OCI-LY7 (cell line): Measurements from ENCODE around the gene NDEL1. TPM values are rescaled to one million over a fixed set of nuclear protein-coding genes. Genes with fewer than 3 reads are reported as not detected.

Source experiments
- BruUV-seq: library from RNA; stranded (reverse); fragments of 400-500 nt; replicated peaks from 2 replicates; lab custom pipeline; 2021; lab: Mats Ljungman, UMichigan
- CTCF ChIA-PET: fragments of 300-600 bp; sonication (Branson Sonifier 250); formaldehyde crosslinking; loops from one replicate; lab custom pipeline; 2022; ENCODE audit warnings: antibody characterized with exemption; ENCODE audit not compliant: unreplicated experiment; lab: Charles Lee
- POLR2A ChIA-PET: fragments of 300-600 bp; sonication (Branson Sonifier 250); formaldehyde crosslinking; loops from one replicate; lab custom pipeline; 2022; ENCODE audit warnings: antibody characterized with exemption; lab: Charles Lee
- DNase-seq: peaks from one replicate; pipeline ENCODE4 v3.0.0-alpha.2; 2015; ENCODE audit warnings: low spot score
- H2AFZ ChIP-seq: fragments of 200-600 bp; sonication (generic), shearing (Covaris generic); 2 replicates; pipeline ENCODE4 v1.6.1; 2014; ENCODE audit warnings: mild to moderate bottlenecking, antibody characterized with exemption, low read length, moderate library complexity
- H3K27ac ChIP-seq: fragments of 200-600 bp; sonication (generic); 2 replicates; pipeline ENCODE4 v1.5.1; 2014; ENCODE audit warnings: mixed run types, low read depth, mild to moderate bottlenecking, moderate library complexity, low read length, inconsistent platforms; ENCODE audit not compliant: poor library complexity, severe bottlenecking
- H3K36me3 ChIP-seq: fragments of 200-600 bp; sonication (generic); 2 replicates; pipeline ENCODE4 v1.6.1; 2014; ENCODE audit warnings: mild to moderate bottlenecking, antibody characterized with exemption, low read length, moderate library complexity, mixed read lengths; ENCODE audit not compliant: insufficient read depth
- H3K4me1 ChIP-seq: fragments of 200-600 bp; sonication (generic); 2 replicates; pipeline ENCODE4 v1.5.1; 2014; ENCODE audit warnings: mild to moderate bottlenecking, low read length; ENCODE audit not compliant: insufficient read depth, poor library complexity, severe bottlenecking
- H3K4me2 ChIP-seq: fragments of 200-600 bp; sonication (generic); 2 replicates; pipeline ENCODE4 v1.6.1; 2014; ENCODE audit warnings: mild to moderate bottlenecking, low read length
- H3K4me3 ChIP-seq: fragments of 200-600 bp; sonication (generic); 2 replicates; pipeline ENCODE4 v1.5.1; 2014; ENCODE audit warnings: mild to moderate bottlenecking, low read depth, low read length; ENCODE audit not compliant: poor library complexity, severe bottlenecking
- H3K79me2 ChIP-seq: fragments of 200-600 bp; sonication (generic); 2 replicates; pipeline ENCODE4 v1.6.1; 2016; ENCODE audit warnings: low read depth, mild to moderate bottlenecking, low read length, moderate library complexity, mixed read lengths; ENCODE audit not compliant: insufficient read depth
- H3K9me2 ChIP-seq: fragments of 200-600 bp; sonication (generic); 2 replicates; pipeline ENCODE4 v1.6.1; 2016; ENCODE audit warnings: mild to moderate bottlenecking, low read length, mixed read lengths; ENCODE audit not compliant: insufficient read depth
- H3K9me3 ChIP-seq: fragments of 200-600 bp; sonication (generic); 2 replicates; pipeline ENCODE4 v1.6.1; 2014; ENCODE audit warnings: mild to moderate bottlenecking, mixed run types, low read length, mixed read lengths
- H4K20me1 ChIP-seq: fragments of 200-600 bp; sonication (generic); 2 replicates; pipeline ENCODE4 v1.6.1; 2014; ENCODE audit warnings: mild to moderate bottlenecking, antibody characterized with exemption, low read length, moderate library complexity, mixed read lengths; ENCODE audit not compliant: insufficient read depth
- EZH2phosphoT487 ChIP-seq: fragments of 200-600 bp; sonication (generic); IDR thresholded peaks from 2 replicates; pipeline ENCODE4 v1.6.1; 2018; ENCODE audit warnings: low read depth, borderline replicate concordance, mild to moderate bottlenecking, mixed run types, antibody characterized with exemption, low read length, moderate library complexity, mixed read lengths
- intact Hi-C: fragments of 100-400 bp; cut with micrococcal nuclease; formaldehyde crosslinking; loops from one replicate; pipeline ENCODE4 v1.10.0; 2022; ENCODE audit not compliant: unreplicated experiment
- total RNA-seq, 2 experiments: library from RNA; depleted of rRNA in 1 of 2; stranded (reverse); fragments of >200 nt in 1 of 2; shearing (Covaris generic) in 1 of 2; gene quantifications; 2 replicates each; pipeline ENCODE4 v1.2.3, GENCODE V29; 2014 to 2022
- TF ChIP-seq, protein P1 (sequence below): fragments of 200-600 bp; sonication (generic); conservative IDR thresholded peaks from 2 replicates; pipeline ENCODE4 v1.5.1; 2014; ENCODE audit warnings: mild to moderate bottlenecking, antibody characterized with exemption, low read length, moderate library complexity, mixed read lengths

Gene NDEL1
- total RNA-seq, 2 experiments from 2014 or later = 37.9 to 65.7 TPM

DNA sequence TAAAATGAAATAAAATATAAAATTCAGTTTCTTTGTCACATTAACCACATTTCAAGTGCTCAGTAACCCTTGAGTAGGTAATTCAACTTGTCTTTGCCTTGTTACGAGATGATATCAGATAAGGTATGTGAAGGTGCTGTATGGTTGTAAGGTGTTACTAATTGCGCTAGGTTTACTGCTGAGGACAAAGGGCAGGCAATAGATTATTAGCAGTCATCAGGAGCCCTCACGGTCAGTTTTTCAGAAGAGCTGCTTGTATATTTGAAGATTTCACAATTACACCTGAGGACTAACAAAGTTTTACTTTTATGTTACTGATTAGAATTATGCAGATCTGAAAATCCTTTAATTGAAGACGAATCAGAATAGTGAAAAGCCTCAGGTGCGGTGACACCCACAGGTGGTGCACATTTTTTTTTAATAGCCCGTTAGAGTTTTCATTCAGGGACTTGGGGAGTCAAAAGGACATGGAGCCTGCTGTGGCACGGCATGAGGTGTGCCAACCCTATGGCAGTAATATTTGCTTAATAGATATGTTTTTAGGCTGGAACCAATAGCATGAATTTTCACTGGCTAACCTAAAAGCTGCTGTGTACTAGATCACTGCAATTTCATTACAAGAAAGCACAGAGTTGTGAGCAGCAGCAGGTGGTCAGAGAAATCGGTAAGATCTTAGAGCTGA is 16.4 kb downstream of the NDEL1 start:
- no peak overlapping the region for H3K4me2 ChIP-seq
- no peaks in the 10 kb centered on the region for H4K20me1 ChIP-seq
- no peak overlapping the region for H3K4me3 ChIP-seq
- POLR2A ChIA-PET = interaction anchor here (0.5 to 0.9 kb wide), 2 partner anchors 158 to 209 kb away, joined by 3 to 7 read pairs; no protein-coding TSS in a partner anchor
- H2AFZ ChIP-seq = no peak overlapping the region
- H3K79me2 ChIP-seq = no peaks in the 10 kb centered on the region
- H3K36me3 ChIP-seq = peaks cover 91% of the 10 kb centered on the region
- no peaks in the 10 kb centered on the region for H3K4me1 ChIP-seq
- CTCF ChIA-PET = no interaction called here
- BruUV-seq = no TSS peak
- intact Hi-C loops = no loop called here
- no peaks in the 10 kb centered on the region for H3K9me2 ChIP-seq
- TF ChIP-seq EZH2phosphoT487 = no peak
- TF ChIP-seq, protein P1, sequence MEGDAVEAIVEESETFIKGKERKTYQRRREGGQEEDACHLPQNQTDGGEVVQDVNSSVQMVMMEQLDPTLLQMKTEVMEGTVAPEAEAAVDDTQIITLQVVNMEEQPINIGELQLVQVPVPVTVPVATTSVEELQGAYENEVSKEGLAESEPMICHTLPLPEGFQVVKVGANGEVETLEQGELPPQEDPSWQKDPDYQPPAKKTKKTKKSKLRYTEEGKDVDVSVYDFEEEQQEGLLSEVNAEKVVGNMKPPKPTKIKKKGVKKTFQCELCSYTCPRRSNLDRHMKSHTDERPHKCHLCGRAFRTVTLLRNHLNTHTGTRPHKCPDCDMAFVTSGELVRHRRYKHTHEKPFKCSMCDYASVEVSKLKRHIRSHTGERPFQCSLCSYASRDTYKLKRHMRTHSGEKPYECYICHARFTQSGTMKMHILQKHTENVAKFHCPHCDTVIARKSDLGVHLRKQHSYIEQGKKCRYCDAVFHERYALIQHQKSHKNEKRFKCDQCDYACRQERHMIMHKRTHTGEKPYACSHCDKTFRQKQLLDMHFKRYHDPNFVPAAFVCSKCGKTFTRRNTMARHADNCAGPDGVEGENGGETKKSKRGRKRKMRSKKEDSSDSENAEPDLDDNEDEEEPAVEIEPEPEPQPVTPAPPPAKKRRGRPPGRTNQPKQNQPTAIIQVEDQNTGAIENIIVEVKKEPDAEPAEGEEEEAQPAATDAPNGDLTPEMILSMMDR = no peak
- H3K9me3 ChIP-seq = no peaks in the 10 kb centered on the region
- no peak overlapping the region for H3K27ac ChIP-seq
- no peak for DNase-seq

- Histone ChIP-seq H2AFZ (no peak overlapping the region), H3K79me2 (no peaks in the 10 kb centered on the region), H4K20me1 (no peaks in the 10 kb centered on the region), H3K9me2 (no peaks in the 10 kb centered on the region), H3K4me1 (no peaks in the 10 kb centered on the region), H3K4me2 (no peak overlapping the region), H3K9me3 (no peaks in the 10 kb centered on the region), H3K4me3 (no peak overlapping the region), H3K36me3 (peaks cover 92% of the 10 kb centered on the region), H3K27ac (no peak overlapping the region)
- TF ChIP-seq EZH2phosphoT487 = no peak
- TF ChIP-seq, protein P1 = no peak
- TSS peak; percentile 17 for BruUV-seq
- DNase-seq = no peak
- CTCF ChIA-PET = no interaction called here
- POLR2A ChIA-PET = no interaction called here
- intact Hi-C loops = no loop called here
Measured at GRCh38 chr17:8453326-8453725, 17.6 kb downstream of the NDEL1 start.

DNA sequence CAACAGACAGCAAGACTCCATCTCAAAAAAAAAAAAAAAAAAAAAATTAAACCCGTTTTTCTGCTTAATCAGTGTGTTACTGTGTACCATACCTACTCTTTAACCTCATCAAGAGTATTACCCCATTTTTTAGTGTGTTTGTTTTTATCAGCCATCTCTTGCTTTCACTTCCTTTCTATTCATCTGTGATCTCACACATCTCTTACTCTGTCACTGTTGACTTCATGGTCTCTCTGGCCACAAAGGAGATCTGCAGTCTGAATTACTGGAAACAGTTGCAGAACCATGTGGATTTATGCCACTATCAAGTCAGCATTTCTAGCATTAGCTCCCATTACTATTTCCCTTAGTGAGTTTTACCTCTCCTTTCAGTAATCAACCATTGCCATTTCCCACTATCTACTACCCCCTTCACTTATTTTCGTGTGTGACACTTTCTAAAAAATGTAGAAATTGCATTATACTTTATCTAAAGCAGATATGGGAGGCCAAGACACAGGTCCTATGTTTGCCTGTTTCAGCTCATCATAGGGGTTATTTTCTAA is 20.1 kb downstream of the NDEL1 start:
- H3K27ac ChIP-seq = no peak overlapping the region
- H2AFZ ChIP-seq = no peak overlapping the region
- H3K36me3 ChIP-seq = peaks cover 93% of the 10 kb centered on the region
- CTCF ChIA-PET = no interaction called here
- POLR2A ChIA-PET = no interaction called here
- no peaks in the 10 kb centered on the region for H4K20me1 ChIP-seq
- no peaks in the 10 kb centered on the region for H3K4me1 ChIP-seq
- TF ChIP-seq EZH2phosphoT487 = no peak
- TF ChIP-seq, protein P1 = no peak
- H3K9me2 ChIP-seq = no peaks in the 10 kb centered on the region
- no peak overlapping the region for H3K4me3 ChIP-seq
- intact Hi-C loops = no loop called here
- DNase-seq = no peak
- no peaks in the 10 kb centered on the region for H3K79me2 ChIP-seq
- BruUV-seq = no TSS peak
- H3K9me3 ChIP-seq = no peaks in the 10 kb centered on the region
- no peak overlapping the region for H3K4me2 ChIP-seq
